ENCODE measurements around the gene NPR2. TPM values are rescaled to one million over a fixed set of nuclear protein-coding genes. Genes with fewer than 3 reads are reported as not detected.

The NPR2 gene
- total RNA-seq, 4 donors from 2014 or later, result 5.1 to 9.3 (median 8.1) TPM

DNA sequence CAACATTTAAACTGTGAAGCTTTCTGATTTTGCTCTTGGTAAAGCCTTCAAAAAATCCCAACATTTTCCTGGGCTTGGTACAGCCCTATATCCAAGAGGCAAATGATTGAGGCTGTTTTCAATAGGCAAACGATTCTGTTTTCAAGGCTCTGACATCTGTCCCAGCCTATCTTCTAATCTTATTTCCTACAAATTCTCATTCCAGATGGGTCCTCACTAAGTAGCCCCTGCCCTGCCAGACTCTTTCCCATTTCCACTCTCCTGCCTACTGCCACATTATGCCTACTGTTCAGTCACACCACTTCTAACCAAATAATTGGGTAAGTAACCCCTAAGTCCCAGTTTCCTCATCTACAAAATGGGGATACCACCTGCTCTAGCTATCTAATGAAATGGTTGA is 45.8 kb upstream of the NPR2 start:
- DNase-seq, result no peak
- intact Hi-C loops (cut with DNase I), result loop anchor here (10.0 kb wide), 1 partner anchor 79 kb away; the partner anchor contains the start of genes FAM221B and TMEM8B
- Histone ChIP-seq H3K27me3 (no peaks in the 10 kb centered on the region), H3K9me3 (no peaks in the 10 kb centered on the region), H3K27ac (no peak overlapping the region), H3K4me1 (peaks cover 33 to 34% of the 10 kb centered on the region in 2 donors), H3K36me3 (peaks cover 28 to 37% of the 10 kb centered on the region in 2 donors), H3K4me3 (replicated peaks in 1 of 3) (no peak overlapping the region)
- WGBS, 2 donors, result 54 to 67% methylated on average over 1 of the region's 1 CpG
- TF ChIP-seq POLR2A (IDR thresholded peaks at IDR 0.05), result no peak
- TF ChIP-seq, protein P1, sequence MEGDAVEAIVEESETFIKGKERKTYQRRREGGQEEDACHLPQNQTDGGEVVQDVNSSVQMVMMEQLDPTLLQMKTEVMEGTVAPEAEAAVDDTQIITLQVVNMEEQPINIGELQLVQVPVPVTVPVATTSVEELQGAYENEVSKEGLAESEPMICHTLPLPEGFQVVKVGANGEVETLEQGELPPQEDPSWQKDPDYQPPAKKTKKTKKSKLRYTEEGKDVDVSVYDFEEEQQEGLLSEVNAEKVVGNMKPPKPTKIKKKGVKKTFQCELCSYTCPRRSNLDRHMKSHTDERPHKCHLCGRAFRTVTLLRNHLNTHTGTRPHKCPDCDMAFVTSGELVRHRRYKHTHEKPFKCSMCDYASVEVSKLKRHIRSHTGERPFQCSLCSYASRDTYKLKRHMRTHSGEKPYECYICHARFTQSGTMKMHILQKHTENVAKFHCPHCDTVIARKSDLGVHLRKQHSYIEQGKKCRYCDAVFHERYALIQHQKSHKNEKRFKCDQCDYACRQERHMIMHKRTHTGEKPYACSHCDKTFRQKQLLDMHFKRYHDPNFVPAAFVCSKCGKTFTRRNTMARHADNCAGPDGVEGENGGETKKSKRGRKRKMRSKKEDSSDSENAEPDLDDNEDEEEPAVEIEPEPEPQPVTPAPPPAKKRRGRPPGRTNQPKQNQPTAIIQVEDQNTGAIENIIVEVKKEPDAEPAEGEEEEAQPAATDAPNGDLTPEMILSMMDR (IDR thresholded peaks at IDR 0.05), result no peak

DNA sequence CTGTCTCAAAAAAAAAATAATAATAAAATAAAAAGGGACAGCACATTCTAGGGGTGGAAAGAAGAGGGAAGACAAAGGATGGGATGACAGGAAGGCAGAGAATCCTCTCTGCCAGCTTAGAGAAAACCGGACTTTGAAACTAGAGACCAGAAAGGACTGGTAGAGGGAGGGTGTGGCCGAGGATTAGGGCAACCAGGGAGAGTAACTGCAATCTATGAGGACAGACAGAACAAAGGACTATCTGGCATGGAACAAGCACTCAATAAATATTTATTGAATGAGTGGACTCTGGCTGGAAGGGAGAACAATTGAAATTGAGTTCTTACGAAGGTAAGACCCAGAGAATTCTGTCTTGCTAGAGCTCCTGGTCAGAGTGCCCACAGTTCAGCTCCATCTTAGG is 44.8 kb upstream of the NPR2 start:
- Histone ChIP-seq H3K4me1 (peaks cover 34 to 35% of the 10 kb centered on the region in 2 donors), H3K4me3 (replicated peaks in 1 of 3) (peak overlapping the region in 1 of 3 donors; percentile 12), H3K9me3 (no peaks in the 10 kb centered on the region), H3K27ac (no peak overlapping the region), H3K36me3 (peaks cover 32 to 33% of the 10 kb centered on the region in 2 donors), H3K27me3 (no peaks in the 10 kb centered on the region)
- WGBS, 2 donors, result 50 to 55% methylated on average over 3 of the region's 3 CpGs
- intact Hi-C loops (cut with DNase I), result loop anchor here (10.0 kb wide), 1 partner anchor 78 kb away; the partner anchor contains the start of genes FAM221B and TMEM8B
- TF ChIP-seq, protein P1 (IDR thresholded peaks at IDR 0.05), result no peak
- no peak for TF ChIP-seq POLR2A (IDR thresholded peaks at IDR 0.05)
- no peak for DNase-seq

- 0 to 1% methylated on average over 1 to 23 of the region's 24 CpGs for WGBS, 2 donors
- H3K4me1 ChIP-seq, result peaks cover 34 to 35% of the 10 kb centered on the region in 2 donors
- intact Hi-C loops (cut with DNase I), result loop anchor here (10.0 kb wide), 1 partner anchor 76 kb away; the partner anchor contains the start of genes FAM221B and TMEM8B
- H3K4me3 ChIP-seq (replicated peaks in 1 of 3), result peak overlapping the region; percentile 61 to 69 (median 62)
- H3K27ac ChIP-seq, result peak overlapping the region; percentile 68 to 86 (median 84)
- TF ChIP-seq, protein P1 (IDR thresholded peaks at IDR 0.05), result no peak
- no peak for TF ChIP-seq POLR2A (IDR thresholded peaks at IDR 0.05)
- peaks cover 35 to 39% of the 10 kb centered on the region in 2 donors for H3K36me3 ChIP-seq
- H3K9me3 ChIP-seq, result no peaks in the 10 kb centered on the region
- no peak for DNase-seq
- H3K27me3 ChIP-seq, result no peaks in the 10 kb centered on the region
Measured at GRCh38 chr9:35748242-35748857, 43.0 kb upstream of the NPR2 start.

- 0 to 1% methylated on average over 9 to 21 of the region's 69 CpGs for WGBS, 2 donors
- peaks cover 34 to 35% of the 10 kb centered on the region in 2 donors for H3K4me1 ChIP-seq
- no peaks in the 10 kb centered on the region for H3K9me3 ChIP-seq
- peak within 1 kb of the TSS; percentile 61 to 69 (median 62) for H3K4me3 ChIP-seq (replicated peaks in 1 of 3)
- TF ChIP-seq, protein P1 (IDR thresholded peaks at IDR 0.05), result peak in 1 of 6 experiments; percentile 2
- TF ChIP-seq POLR2A (IDR thresholded peaks at IDR 0.05), result peak; percentile 26 to 86
- no peaks in the 10 kb centered on the region for H3K27me3 ChIP-seq
- intact Hi-C loops (cut with DNase I), result loop anchor here (10.0 kb wide), 1 partner anchor 76 kb away; the partner anchor contains the start of genes FAM221B and TMEM8B
- peak; percentile 85 to 86 for DNase-seq
- H3K36me3 ChIP-seq, result peaks cover 32 to 39% of the 10 kb centered on the region in 2 donors
- peak within 1 kb of the TSS; percentile 68 to 86 (median 84) for H3K27ac ChIP-seq
Measured at GRCh38 chr9:35748858-35749514, 42.4 kb upstream of the NPR2 start, which contains the start of the genes GBA2 and RGP1. Gene GBA2 (minus strand): TSS chr9:35749228. CDS start chr9:35748704, 524 bp downstream. Gene RGP1 (plus strand): TSS chr9:35749287. CDS start chr9:35749756, 469 bp downstream.
